Immature natural killer cell (primary cell): ENCODE data around the gene PSMC3. TPM values are rescaled to one million over a fixed set of nuclear protein-coding genes. Genes with fewer than 3 reads are reported as not detected.

Source experiments
- DNase-seq, 3 donors: peaks; one replicate each; pipeline ENCODE4 v3.0.0; 2022; ENCODE audit warnings: mixed read lengths in 1 of 3
- H3K27ac Mint-ChIP-seq, 6 donors: one replicate each; pipeline ENCODE4 v1.8.0; 2020; ENCODE audit warnings: mixed read lengths in 6 of 6, mild to moderate bottlenecking in 5 of 6, inconsistent platforms in 4 of 6, moderate library complexity in 3 of 6
- H3K27me3 Mint-ChIP-seq, 3 donors: one replicate each; pipeline ENCODE4 v1.8.0; 2020 to 2021; ENCODE audit warnings: low read depth in 3 of 3, mild to moderate bottlenecking in 3 of 3, mixed read lengths in 3 of 3, moderate library complexity in 3 of 3, inconsistent platforms in 1 of 3
- H3K36me3 Mint-ChIP-seq, 3 donors: one replicate each; pipeline ENCODE4 v1.8.0; 2020; ENCODE audit warnings: mixed read lengths in 3 of 3, inconsistent platforms in 2 of 3, mild to moderate bottlenecking in 2 of 3
- H3K4me1 Mint-ChIP-seq, 2 donors: one replicate each; pipeline ENCODE4 v1.8.0; 2020; ENCODE audit warnings: inconsistent platforms in 2 of 2, mild to moderate bottlenecking in 2 of 2, mixed read lengths in 2 of 2, moderate library complexity in 1 of 2
- H3K4me3 Mint-ChIP-seq, 5 donors: one replicate each; pipeline ENCODE4 v1.8.0; 2020; ENCODE audit warnings: mild to moderate bottlenecking in 5 of 5, mixed read lengths in 5 of 5, inconsistent platforms in 3 of 5, moderate library complexity in 3 of 5
- H3K9me3 Mint-ChIP-seq, 6 donors: one replicate each; pipeline ENCODE4 v1.8.0; 2020; ENCODE audit warnings: mild to moderate bottlenecking in 6 of 6, mixed read lengths in 6 of 6, inconsistent platforms in 4 of 6, moderate library complexity in 3 of 6
- polyA plus RNA-seq, 3 donors: library from polyadenylated mRNA; unstranded; fragments of 300-500 nt; fragmentation: Illumina TruSeq; gene quantifications; one replicate each; pipeline ENCODE4 v1.2.3, GENCODE V29; 2021

Gene PSMC3
- polyA plus RNA-seq, 3 donors from 2014 or later: 157 to 207 (median 184) TPM

DNA sequence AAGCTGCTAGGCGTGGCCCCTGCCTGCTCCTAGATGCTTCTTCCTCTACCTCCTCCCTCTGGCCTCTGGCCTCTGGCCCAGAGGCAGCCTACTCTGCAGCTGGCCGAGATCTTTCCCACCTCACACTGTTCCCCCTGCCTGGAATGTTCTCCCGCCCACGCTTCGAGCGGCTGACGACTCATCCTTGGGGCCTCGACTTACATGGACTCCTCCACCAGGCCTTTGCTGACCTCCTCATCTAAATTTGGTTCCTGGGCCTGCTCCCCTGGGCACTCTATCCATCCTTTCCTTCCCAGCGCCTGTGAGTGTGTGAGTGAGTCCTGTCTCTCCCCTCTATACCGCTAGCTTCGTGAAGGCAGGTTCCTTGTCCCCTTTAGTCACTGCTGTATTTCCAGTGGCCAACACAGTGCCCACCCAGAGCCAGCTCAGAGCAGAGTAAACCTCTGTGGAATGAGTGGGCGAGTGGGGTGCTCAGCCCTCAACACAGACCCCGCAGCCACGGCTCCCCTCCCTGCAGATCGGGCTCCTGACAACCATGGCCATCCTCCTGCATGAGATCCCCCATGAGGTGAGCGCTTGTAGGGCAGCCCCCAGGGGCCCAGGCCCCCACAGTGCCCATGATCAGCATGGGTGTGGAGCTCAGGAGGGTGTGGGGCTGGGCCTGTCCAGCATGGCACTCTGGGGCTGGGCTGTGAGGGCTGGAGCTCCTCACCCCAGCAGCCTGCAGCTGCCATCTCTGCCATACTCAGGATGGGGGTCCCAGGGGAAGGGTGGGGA, 12.1 kb downstream of the PSMC3 start:
- peak overlapping the region in 2 of 6 donors; percentile 29 to 53 for H3K27ac Mint-ChIP-seq
- H3K27me3 Mint-ChIP-seq: peaks cover 0 to 4% (median 2%) of the 10 kb centered on the region in 3 donors
- H3K36me3 Mint-ChIP-seq: peaks cover 0 to 5% (median 5%) of the 10 kb centered on the region in 3 donors
- H3K9me3 Mint-ChIP-seq: no peaks in the 10 kb centered on the region
- peaks cover 3% of the 10 kb centered on the region in 2 donors for H3K4me1 Mint-ChIP-seq
- no peak overlapping the region for H3K4me3 Mint-ChIP-seq
- DNase-seq: no peak

- no peaks in the 10 kb centered on the region for H3K9me3 Mint-ChIP-seq
- no peak overlapping the region for H3K4me3 Mint-ChIP-seq
- H3K36me3 Mint-ChIP-seq: peaks cover 0 to 5% (median 5%) of the 10 kb centered on the region in 3 donors
- no peak for DNase-seq
- H3K4me1 Mint-ChIP-seq: peaks cover 6 to 7% of the 10 kb centered on the region in 2 donors
- peaks cover 2 to 6% (median 4%) of the 10 kb centered on the region in 3 donors for H3K27me3 Mint-ChIP-seq
- H3K27ac Mint-ChIP-seq: peak overlapping the region in 1 of 6 donors; percentile 60
These were observed 12.9 kb downstream of the PSMC3 start for GRCh38 chr11:47413351-47413750.

DNA sequence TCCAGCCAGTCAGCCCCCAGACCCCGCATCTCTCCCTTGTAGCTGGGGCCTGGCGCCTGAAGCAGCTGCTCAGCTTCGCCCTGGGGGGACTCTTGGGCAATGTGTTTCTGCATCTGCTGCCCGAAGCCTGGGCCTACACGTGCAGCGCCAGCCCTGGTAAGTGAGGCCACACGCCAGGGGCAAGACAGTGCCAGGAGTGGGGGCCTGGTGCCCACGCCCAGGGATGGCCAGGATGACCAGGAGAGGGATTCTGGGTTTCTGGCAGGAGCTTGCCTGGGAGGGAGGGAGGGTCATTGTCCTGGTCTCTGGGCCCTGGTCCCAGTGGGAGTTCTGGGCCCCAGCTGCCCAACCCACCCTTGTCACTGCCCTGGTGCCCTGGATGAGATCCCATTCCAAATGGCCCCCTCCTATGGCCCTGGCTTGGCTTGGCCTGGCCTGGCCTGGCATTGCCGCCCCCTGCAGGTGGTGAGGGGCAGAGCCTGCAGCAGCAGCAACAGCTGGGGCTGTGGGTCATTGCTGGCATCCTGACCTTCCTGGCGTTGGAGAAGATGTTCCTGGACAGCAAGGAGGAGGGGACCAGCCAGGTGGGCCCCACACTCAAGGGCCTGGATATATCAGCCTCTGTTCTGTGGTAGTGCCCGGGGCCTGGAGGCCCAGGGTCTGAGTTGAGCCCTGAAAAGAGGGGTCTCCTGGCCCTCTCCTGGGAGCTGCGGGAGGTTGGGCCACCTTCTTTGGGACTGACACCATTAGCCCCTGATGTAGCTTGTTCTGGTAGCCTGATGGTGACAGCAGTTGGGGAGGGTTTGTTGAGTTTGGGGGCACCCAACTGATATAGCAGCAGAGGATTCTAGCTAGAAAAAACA, 14.1 kb downstream of the PSMC3 start:
- Mint-ChIP-seq H3K4me3 (no peak overlapping the region), H3K27ac (no peak overlapping the region), H3K36me3 (peaks cover 0 to 5% (median 5%) of the 10 kb centered on the region in 3 donors), H3K4me1 (peaks cover 15 to 16% of the 10 kb centered on the region in 2 donors), H3K9me3 (no peaks in the 10 kb centered on the region), H3K27me3 (peaks cover 5 to 14% (median 12%) of the 10 kb centered on the region in 3 donors)
- peak; percentile 39 to 57 (median 57) for DNase-seq

DNA sequence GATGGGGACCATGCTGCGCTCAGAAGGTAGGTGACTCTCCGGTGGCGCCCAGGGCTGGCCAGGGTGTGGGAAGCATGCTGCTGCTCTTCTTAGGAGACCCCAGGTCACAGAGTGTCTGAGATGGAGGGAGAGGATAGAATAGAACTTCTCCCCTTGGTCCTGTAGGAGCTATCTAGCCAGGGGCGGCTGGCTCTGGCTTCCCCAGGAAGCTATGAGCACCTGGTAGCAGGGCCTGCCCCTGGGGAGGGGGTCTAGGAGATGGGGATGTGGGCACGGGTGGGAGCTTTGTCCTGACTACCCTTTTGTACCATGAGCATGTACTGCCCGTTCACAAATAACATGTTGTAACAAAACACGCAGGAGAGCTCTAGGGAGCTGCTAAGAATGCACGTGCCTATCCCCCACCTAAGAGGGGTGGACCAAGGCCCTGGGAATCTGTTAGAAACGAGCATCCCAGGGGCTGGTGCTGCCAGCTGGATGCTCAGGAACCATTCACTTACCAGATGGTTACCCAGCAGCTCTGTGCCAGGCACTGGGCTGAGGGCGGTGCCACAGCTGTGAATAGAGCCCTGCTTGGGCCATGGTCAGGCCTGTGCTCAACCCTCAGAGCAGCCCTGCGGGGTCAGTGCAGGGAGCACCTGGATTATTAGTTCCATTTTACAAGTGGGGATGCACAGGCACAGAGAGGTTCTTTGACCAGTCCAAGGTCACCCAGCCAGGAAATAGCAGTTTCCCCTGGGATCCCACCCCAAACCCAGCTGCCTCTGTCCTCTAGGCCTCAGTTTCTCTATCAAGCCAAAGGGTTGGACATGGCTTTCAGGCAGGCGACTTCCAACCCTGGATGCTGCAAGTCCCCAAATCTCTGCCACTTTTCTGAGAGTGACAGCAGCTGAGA, 15.6 kb downstream of the PSMC3 start:
- Mint-ChIP-seq H3K27ac (peak overlapping the region in 2 of 6 donors; percentile 28 to 55), H3K36me3 (peaks cover 0 to 5% (median 5%) of the 10 kb centered on the region in 3 donors), H3K4me3 (peak overlapping the region in 2 of 5 donors; percentile 40 to 59), H3K4me1 (peaks cover 20% of the 10 kb centered on the region in 2 donors), H3K27me3 (peaks cover 5 to 14% (median 12%) of the 10 kb centered on the region in 3 donors), H3K9me3 (no peaks in the 10 kb centered on the region)
- no peak for DNase-seq

DNA sequence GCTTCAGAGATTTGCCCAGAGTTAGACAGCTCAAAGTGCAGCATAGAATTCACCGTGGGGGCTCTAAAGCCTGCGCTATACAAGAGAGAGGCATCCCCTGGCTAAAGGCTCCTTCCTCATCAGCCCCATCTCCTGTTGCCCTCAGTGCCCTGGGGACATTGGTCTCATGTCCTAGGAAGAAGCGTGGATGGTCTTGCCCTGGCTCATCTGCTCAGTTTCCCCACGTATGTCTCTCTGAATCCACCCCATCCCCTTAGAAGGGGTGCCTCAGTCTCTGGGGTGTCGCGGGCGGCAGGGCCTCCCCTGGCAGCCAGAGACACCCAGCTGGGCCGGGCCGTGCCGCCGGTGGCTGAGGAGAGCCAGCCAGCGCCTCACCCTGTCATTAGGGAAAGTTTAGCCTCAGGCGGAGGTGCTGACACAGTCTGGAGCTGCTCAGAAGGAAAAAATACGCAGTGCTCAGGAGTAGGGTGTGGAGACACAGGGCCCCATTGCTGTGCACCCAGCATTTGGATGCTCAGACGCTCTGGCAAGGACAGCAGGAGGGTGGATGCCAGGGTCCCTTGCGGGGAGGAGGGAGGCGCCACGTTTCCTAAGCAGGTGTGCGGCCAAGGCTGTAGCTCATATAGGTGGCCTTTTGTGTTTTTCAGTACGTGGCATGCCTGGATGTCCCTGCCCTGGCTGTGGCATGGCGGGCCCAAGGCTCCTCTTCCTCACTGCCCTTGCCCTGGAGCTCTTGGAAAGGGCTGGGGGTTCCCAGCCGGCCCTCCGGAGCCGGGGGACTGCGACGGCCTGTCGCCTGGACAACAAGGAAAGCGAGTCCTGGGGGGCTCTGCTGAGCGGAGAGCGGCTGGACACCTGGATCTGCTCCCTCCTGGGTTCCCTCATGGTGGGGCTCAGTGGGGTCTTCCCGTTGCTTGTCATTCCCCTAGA, 16.5 kb downstream of the PSMC3 start:
- no peak for DNase-seq
- peaks cover 20% of the 10 kb centered on the region in 2 donors for H3K4me1 Mint-ChIP-seq
- H3K27me3 Mint-ChIP-seq: peaks cover 5 to 14% (median 14%) of the 10 kb centered on the region in 3 donors
- H3K9me3 Mint-ChIP-seq: no peaks in the 10 kb centered on the region
- peak overlapping the region; percentile 85 to 92 (median 87) for H3K4me3 Mint-ChIP-seq
- H3K36me3 Mint-ChIP-seq: peaks cover 0 to 5% (median 5%) of the 10 kb centered on the region in 3 donors
- peak overlapping the region; percentile 83 to 92 (median 90) for H3K27ac Mint-ChIP-seq

DNA sequence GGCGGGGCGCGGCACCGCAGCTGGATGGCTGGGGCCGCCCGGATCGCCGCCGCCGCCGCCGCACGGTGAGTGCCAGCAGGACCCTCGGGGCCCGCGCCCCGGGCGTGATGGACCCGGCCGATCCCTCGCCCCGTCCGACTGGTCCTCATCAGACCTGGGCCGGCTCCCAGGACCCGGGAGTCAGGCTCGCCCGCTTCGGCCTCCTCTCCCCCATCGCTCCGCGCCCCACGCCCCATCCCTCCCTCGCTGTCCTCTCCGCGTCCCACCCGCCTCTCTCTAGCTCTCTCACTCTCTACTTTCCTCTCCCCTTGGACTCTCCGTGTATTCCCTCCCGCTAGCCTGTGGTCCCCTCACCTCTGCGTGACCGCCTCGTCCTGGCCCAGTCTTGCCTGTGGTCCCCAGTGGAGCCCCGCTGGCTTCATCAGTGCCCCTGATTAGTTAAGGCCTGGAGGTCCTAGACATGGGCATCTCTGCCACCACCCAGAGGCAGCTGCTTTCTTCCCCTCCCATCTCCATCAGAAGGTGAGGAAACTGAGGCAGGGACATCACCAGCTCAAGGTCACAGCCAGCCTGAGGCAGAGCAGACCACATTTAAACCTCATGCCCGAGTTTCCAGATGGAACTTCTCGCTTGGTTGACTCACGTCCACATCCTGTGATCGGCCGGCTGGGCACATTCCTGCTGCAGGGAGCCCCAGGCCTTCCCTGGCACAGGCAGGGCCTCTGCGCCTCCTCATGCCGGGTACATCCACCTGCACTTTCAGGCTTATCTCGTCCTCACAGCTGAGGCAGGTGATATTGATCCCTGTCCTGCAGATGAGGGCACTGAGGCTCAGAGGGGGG, 17.4 kb downstream of the PSMC3 start:
- H3K27me3 Mint-ChIP-seq: peaks cover 4 to 14% (median 14%) of the 10 kb centered on the region in 3 donors
- peaks cover 20% of the 10 kb centered on the region in 2 donors for H3K4me1 Mint-ChIP-seq
- peak overlapping the region; percentile 83 to 92 (median 90) for H3K27ac Mint-ChIP-seq
- peak overlapping the region; percentile 85 to 92 (median 87) for H3K4me3 Mint-ChIP-seq
- peaks cover 0 to 1% (median under 1%) of the 10 kb centered on the region in 3 donors for H3K36me3 Mint-ChIP-seq
- DNase-seq: no peak
- H3K9me3 Mint-ChIP-seq: no peaks in the 10 kb centered on the region

DNA sequence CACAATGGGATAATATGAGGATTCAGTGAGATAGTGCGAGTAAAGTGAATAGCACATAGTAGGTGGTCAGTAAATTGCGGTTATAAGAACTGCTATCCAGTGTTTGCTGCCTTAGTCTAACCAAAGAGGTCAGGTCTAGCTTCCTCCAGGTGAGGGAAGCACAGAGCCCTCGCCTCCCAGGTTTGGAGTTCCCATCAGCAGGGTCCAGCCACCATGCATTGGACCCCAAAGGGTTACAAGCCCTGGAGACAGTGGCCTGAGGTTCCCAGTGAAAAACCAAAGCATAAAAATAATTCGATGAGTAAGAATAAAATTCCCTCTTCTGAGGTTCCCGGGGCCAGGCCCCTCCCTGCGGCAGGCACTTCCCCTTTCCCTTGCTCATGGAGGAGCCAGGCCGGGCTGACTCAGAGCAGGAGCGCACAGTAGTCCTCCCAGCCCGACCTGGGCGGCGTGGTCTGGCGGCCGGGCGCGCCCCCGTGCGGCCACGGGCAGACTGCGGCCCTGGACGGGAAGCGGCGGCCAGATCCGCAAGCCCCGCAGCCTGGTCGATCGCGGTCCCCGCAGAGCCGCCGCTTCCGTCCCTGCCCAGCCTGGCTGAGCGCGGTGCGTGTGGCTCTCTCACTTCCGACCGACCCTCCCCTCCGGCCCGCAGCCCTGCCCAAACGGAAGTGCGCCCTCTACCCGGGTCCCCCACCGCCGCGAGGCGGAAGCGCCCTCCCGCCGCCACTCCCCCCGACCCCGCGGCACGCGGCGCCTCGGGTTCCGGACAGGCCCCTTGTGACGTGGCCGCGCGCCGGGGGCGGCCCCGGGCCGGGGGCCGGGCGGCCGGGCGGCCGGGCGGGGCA, 18.3 kb downstream of the PSMC3 start, which contains the start of gene SLC39A13:
SLC39A13 (plus strand) TSS at position 845 of the 845 bp plus-strand sequence. CDS start 1,505 bp downstream, outside the sequence.
- H3K27ac Mint-ChIP-seq: peak within 1 kb of the TSS; percentile 90 to 93 (median 92)
- H3K36me3 Mint-ChIP-seq: no peaks in the 10 kb centered on the region
- peak within 1 kb of the TSS; percentile 85 to 92 (median 87) for H3K4me3 Mint-ChIP-seq
- peak; percentile 96 to 97 (median 96) for DNase-seq
- no peaks in the 10 kb centered on the region for H3K9me3 Mint-ChIP-seq
- H3K4me1 Mint-ChIP-seq: peaks cover 20% of the 10 kb centered on the region in 2 donors
- peaks cover 3 to 14% (median 14%) of the 10 kb centered on the region in 3 donors for H3K27me3 Mint-ChIP-seq

DNA sequence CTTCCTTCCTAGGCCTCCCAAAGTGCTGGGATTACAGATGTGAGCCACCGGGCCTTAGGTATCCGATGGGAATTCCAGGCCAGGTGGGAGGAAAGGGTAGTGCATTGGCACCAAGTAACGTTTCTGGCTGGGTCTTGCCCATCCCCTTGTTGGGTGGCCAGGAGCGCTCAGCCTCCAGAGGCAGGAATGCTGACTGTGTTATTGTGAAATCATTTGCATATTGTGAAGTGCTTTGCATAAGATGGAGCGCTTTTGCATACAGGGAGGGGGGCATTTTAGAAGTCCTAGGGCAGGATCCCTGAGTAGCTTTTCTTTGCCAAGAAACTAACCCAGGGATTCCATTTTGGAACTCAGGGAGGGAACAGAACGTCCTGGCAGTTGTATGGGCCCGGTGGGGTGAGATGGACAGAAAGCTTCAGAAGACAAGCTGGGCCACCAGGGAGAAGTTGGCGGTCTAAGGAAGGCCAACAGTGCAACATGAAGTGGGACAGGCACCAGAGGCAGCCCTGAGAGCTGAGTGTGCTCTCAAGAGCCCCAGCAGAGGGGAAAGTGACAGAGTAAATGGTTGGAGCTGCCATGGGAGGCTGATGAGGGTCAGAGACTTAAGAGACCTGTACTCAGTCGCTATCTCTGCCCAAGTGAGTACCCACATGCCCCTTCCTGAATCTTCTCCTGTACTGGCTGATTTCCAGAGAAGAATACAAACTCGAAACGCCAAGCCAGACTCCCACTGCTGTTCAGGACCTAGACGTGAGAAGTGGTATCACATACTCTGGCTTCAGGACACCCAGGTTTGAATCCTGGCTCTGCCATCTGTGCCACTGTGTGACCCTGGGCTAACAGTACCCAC, 19.1 kb downstream of the PSMC3 start:
- Mint-ChIP-seq H3K27me3 (peaks cover 3 to 14% (median 14%) of the 10 kb centered on the region in 3 donors), H3K27ac (peak overlapping the region; percentile 90 to 93 (median 92)), H3K9me3 (no peaks in the 10 kb centered on the region), H3K4me1 (peaks cover 20% of the 10 kb centered on the region in 2 donors), H3K36me3 (no peaks in the 10 kb centered on the region), H3K4me3 (peak overlapping the region; percentile 83 to 89 (median 85))
- DNase-seq: no peak

- no peak for DNase-seq
- peaks cover 3 to 11% (median 8%) of the 10 kb centered on the region in 3 donors for H3K27me3 Mint-ChIP-seq
- no peaks in the 10 kb centered on the region for H3K36me3 Mint-ChIP-seq
- peaks cover 29 to 30% of the 10 kb centered on the region in 2 donors for H3K4me1 Mint-ChIP-seq
- H3K27ac Mint-ChIP-seq: peak overlapping the region in 1 of 6 donors; percentile 61
- no peaks in the 10 kb centered on the region for H3K9me3 Mint-ChIP-seq
- no peak overlapping the region for H3K4me3 Mint-ChIP-seq
These were observed 22.7 kb downstream of the PSMC3 start for GRCh38 chr11:47403571-47403970.

DNA sequence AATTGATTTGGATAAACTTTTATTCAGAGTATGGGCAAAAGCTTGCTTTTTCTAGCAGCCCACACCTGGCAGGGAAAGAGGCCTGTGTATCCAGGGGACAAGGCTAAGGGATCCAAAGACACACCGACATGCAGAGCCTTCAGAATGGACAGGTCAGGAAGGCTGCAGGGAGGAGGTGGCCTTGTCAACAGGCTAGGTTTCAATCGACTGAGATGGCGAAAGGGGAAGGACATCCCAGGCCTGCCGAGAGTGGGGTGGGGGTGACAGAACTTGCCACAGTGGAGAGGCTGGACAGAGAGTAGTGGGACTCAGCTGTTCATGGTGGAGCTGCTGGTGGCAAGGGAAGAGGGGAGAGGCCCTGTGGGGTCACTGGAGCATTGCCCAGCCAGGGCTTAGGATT, 23.1 kb downstream of the PSMC3 start:
- peaks cover under 1 to 8% (median 6%) of the 10 kb centered on the region in 3 donors for H3K27me3 Mint-ChIP-seq
- no peak overlapping the region for H3K4me3 Mint-ChIP-seq
- H3K4me1 Mint-ChIP-seq: peaks cover 29 to 32% of the 10 kb centered on the region in 2 donors
- no peaks in the 10 kb centered on the region for H3K9me3 Mint-ChIP-seq
- H3K36me3 Mint-ChIP-seq: no peaks in the 10 kb centered on the region
- DNase-seq: no peak
- peak overlapping the region in 2 of 6 donors; percentile 49 to 61 for H3K27ac Mint-ChIP-seq
